Neutrophil (primary cell): ENCODE data around the gene SLC6A16.

Experiments used
- H3K27ac ChIP-seq: fragments of 200-600 bp; sonication (generic); 2 replicates; pipeline ENCODE4 v1.5.1; 2016; ENCODE audit warnings: mild to moderate bottlenecking, moderate library complexity
- H3K27me3 ChIP-seq: fragments of 200-600 bp; sonication (generic); 2 replicates; pipeline ENCODE4 v1.6.0; 2016; ENCODE audit warnings: mild to moderate bottlenecking
- H3K36me3 ChIP-seq: fragments of 200-600 bp; sonication (generic); 2 replicates; pipeline ENCODE4 v1.5.1; 2017
- H3K4me1 ChIP-seq, 2 experiments: fragments of 200-600 bp in 1 of 2; sonication (generic) in 1 of 2; 1 replicate in 1 of 2; 2 replicates in 1 of 2; pipeline versions ENCODE4 v1.5.1 to v1.6.1; 2013 to 2016; ENCODE audit warnings: low read depth in 1 of 2, low read length in 1 of 2, mild to moderate bottlenecking in 1 of 2, moderate library complexity in 1 of 2; ENCODE audit not compliant: control insufficient read depth in 1 of 2, insufficient read depth in 1 of 2
- H3K4me3 ChIP-seq, 2 experiments: fragments of 200-600 bp in 1 of 2; sonication (generic) in 1 of 2; 1 replicate in 1 of 2; 2 replicates in 1 of 2; pipeline ENCODE4 v1.5.1; 2013 to 2016; ENCODE audit warnings: low read depth in 1 of 2, low read length in 1 of 2, mild to moderate bottlenecking in 1 of 2, moderate library complexity in 1 of 2
- H3K9me3 ChIP-seq: fragments of 200-600 bp; sonication (generic); 2 replicates; pipeline ENCODE4 v1.5.1; 2016
- TF ChIP-seq, protein P1 (sequence below): fragments of 200-600 bp; sonication (generic); IDR thresholded peaks from 2 replicates; pipeline ENCODE4 v1.5.1; 2016; ENCODE audit warnings: antibody characterized with exemption

The SLC6A16 gene

GRCh38 chr19:49244256-49244655, 80.7 kb downstream of the SLC6A16 start:
- no peak overlapping the region for H3K4me3 ChIP-seq
- H3K4me1 ChIP-seq = no peaks in the 10 kb centered on the region
- peaks cover 8% of the 10 kb centered on the region for H3K27me3 ChIP-seq
- H3K9me3 ChIP-seq = no peaks in the 10 kb centered on the region
- TF ChIP-seq, protein P1, sequence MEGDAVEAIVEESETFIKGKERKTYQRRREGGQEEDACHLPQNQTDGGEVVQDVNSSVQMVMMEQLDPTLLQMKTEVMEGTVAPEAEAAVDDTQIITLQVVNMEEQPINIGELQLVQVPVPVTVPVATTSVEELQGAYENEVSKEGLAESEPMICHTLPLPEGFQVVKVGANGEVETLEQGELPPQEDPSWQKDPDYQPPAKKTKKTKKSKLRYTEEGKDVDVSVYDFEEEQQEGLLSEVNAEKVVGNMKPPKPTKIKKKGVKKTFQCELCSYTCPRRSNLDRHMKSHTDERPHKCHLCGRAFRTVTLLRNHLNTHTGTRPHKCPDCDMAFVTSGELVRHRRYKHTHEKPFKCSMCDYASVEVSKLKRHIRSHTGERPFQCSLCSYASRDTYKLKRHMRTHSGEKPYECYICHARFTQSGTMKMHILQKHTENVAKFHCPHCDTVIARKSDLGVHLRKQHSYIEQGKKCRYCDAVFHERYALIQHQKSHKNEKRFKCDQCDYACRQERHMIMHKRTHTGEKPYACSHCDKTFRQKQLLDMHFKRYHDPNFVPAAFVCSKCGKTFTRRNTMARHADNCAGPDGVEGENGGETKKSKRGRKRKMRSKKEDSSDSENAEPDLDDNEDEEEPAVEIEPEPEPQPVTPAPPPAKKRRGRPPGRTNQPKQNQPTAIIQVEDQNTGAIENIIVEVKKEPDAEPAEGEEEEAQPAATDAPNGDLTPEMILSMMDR = no peak
- H3K36me3 ChIP-seq = no peaks in the 10 kb centered on the region
- no peak overlapping the region for H3K27ac ChIP-seq

DNA sequence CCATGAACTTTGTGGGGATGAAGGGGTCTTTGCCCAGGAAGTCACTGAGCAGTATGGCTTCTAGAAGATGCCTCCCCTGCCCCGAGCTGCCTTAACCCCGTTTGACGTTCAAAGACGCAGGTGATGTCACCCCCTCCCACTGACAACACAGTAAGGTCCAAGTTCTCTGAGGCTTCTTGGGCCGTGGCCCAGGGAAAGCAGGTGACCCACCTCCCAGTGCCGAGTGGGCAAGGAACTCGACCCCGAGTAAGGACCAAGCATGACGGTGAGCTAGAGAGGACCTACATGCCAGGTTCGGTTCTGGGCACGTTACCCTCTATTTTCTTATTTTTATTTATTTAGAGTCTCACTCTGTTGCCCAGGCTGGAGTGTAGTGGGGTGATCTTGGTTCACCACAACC, 81.3 kb downstream of the SLC6A16 start:
- TF ChIP-seq, protein P1 = no peak
- Histone ChIP-seq H3K9me3 (no peaks in the 10 kb centered on the region), H3K27me3 (peaks cover 2% of the 10 kb centered on the region)

GRCh38 chr19:49243129-49243528, 81.9 kb downstream of the SLC6A16 start:
- Histone ChIP-seq H3K27ac (no peak overlapping the region), H3K4me1 (no peaks in the 10 kb centered on the region), H3K4me3 (no peak overlapping the region), H3K9me3 (no peaks in the 10 kb centered on the region), H3K27me3 (no peaks in the 10 kb centered on the region), H3K36me3 (no peaks in the 10 kb centered on the region)
- TF ChIP-seq, protein P1 = no peak

More for the DNA sequence above, 81.3 kb downstream of the SLC6A16 start:
- no peaks in the 10 kb centered on the region for H3K36me3 ChIP-seq
- no peak overlapping the region for H3K27ac ChIP-seq
- H3K4me3 ChIP-seq = no peak overlapping the region
- no peaks in the 10 kb centered on the region for H3K4me1 ChIP-seq

DNA sequence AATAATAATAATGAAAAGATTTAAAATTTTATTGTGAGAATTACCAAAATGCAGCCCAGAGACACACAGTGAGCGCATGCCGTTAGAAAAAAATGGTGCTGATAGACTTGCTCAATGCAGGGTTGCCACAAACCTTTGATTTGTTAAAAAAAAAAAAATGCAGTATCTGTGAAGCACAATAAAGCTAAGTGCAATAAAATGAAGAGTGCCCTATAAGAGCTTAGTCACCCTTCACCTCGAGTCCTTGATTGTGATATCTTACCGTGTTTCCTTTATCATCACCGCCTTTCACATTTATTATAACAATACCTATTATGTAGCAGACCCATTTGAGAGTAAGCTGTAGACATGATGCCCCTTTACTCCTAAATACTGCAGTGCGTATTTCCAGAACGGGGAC, 83.2 kb downstream of the SLC6A16 start:
- Histone ChIP-seq H3K9me3 (no peaks in the 10 kb centered on the region), H3K36me3 (no peaks in the 10 kb centered on the region), H3K4me3 (no peak overlapping the region), H3K27me3 (peaks cover 6% of the 10 kb centered on the region), H3K4me1 (no peaks in the 10 kb centered on the region), H3K27ac (no peak overlapping the region)
- TF ChIP-seq, protein P1 = no peak
